Cardiac muscle cell (in vitro differentiated cells and primary cell): ENCODE data around the gene SIX3. TPM values are rescaled to one million over a fixed set of nuclear protein-coding genes. Genes with fewer than 3 reads are reported as not detected.

ENCODE experiments used
- DNase-seq, 2 donors: peaks; one replicate each; pipeline versions ENCODE4 v3.0.0 to v3.0.0-alpha.2; 2010 to 2017; ENCODE audit warnings: low read depth in 1 of 2, low spot score in 1 of 2
- H3K27ac ChIP-seq: fragments of 200-600 bp; sonication (generic); 2 replicates; pipeline ENCODE4 v1.5.1; 2016
- H3K27me3 ChIP-seq: fragments of 200-600 bp; sonication (generic); 2 replicates; pipeline ENCODE4 v1.6.0; 2016; ENCODE audit warnings: control low read depth
- H3K36me3 ChIP-seq: fragments of 200-600 bp; sonication (generic); 2 replicates; pipeline ENCODE4 v1.5.1; 2016; ENCODE audit warnings: control low read depth
- H3K4me1 ChIP-seq: fragments of 200-600 bp; sonication (generic); 2 replicates; pipeline ENCODE4 v1.8.1; 2017; ENCODE audit warnings: low read depth, mild to moderate bottlenecking, mixed run types
- H3K4me3 ChIP-seq: fragments of 200-600 bp; sonication (generic); 2 replicates; pipeline ENCODE4 v1.5.1; 2016; ENCODE audit warnings: mild to moderate bottlenecking
- H3K9me3 ChIP-seq: fragments of 200-600 bp; sonication (generic); 2 replicates; pipeline ENCODE4 v1.5.1; 2017; ENCODE audit warnings: low read depth, mild to moderate bottlenecking, control low read depth
- CTCF ChIP-seq: IDR thresholded peaks from 2 replicates; pipeline ENCODE4 v1.5.1; 2012; ENCODE audit warnings: low read depth, mild to moderate bottlenecking, low read length
- polyA plus RNA-seq: library from polyadenylated mRNA; unstranded; fragments of >200 nt; fragmentation: Nextera tagmentation; extraction: Ambion mirVana; gene quantifications from 2 replicates; pipeline ENCODE4 v1.2.1, GENCODE V29; 2016
- total RNA-seq: library from RNA; depleted of rRNA; stranded (reverse); fragments of >200 nt; gene quantifications from 2 replicates; pipeline ENCODE4 v1.2.3, GENCODE V29; 2016

SIX3 gene
- total and polyA plus RNA-seq, 2 experiments from 2014 or later = not detected

- no peaks in the 10 kb centered on the region for H3K4me1 ChIP-seq
- no peaks in the 10 kb centered on the region for H3K36me3 ChIP-seq
- H3K4me3 ChIP-seq = no peak overlapping the region
- no peak for TF ChIP-seq CTCF
- no peak for DNase-seq
- no peak overlapping the region for H3K27ac ChIP-seq
- no peaks in the 10 kb centered on the region for H3K9me3 ChIP-seq
- no peaks in the 10 kb centered on the region for H3K27me3 ChIP-seq
Measured at GRCh38 chr2:44980751-44981713, 39.5 kb downstream of the SIX3 start.

- H3K9me3 ChIP-seq = no peaks in the 10 kb centered on the region
- TF ChIP-seq CTCF = peak; percentile 84
Measured at GRCh38 chr2:44981714-44982108, 40.2 kb downstream of the SIX3 start.

GRCh38 chr2:44983836-44984604, 42.5 kb downstream of the SIX3 start:
- Histone ChIP-seq H3K4me1 (no peaks in the 10 kb centered on the region), H3K36me3 (no peaks in the 10 kb centered on the region), H3K27me3 (no peaks in the 10 kb centered on the region), H3K4me3 (no peak overlapping the region), H3K9me3 (no peaks in the 10 kb centered on the region), H3K27ac (no peak overlapping the region)
- TF ChIP-seq CTCF = no peak
- DNase-seq = no peak

More at GRCh38 chr2:44981714-44982108, 40.2 kb downstream of the SIX3 start:
- Histone ChIP-seq H3K4me1 (no peaks in the 10 kb centered on the region), H3K4me3 (no peak overlapping the region), H3K27ac (no peak overlapping the region), H3K36me3 (no peaks in the 10 kb centered on the region), H3K27me3 (no peaks in the 10 kb centered on the region)
- DNase-seq = peak; percentile 86 to 87

GRCh38 chr2:44989176-44989575, 47.7 kb downstream of the SIX3 start:
- no peak for TF ChIP-seq CTCF
- no peak overlapping the region for H3K27ac ChIP-seq
- H3K4me3 ChIP-seq = no peak overlapping the region
- H3K9me3 ChIP-seq = no peaks in the 10 kb centered on the region
- no peak for DNase-seq
- H3K27me3 ChIP-seq = peaks cover 13% of the 10 kb centered on the region
- H3K36me3 ChIP-seq = no peaks in the 10 kb centered on the region
- no peaks in the 10 kb centered on the region for H3K4me1 ChIP-seq

- no peak for DNase-seq
- Histone ChIP-seq H3K27me3 (peaks cover 65% of the 10 kb centered on the region), H3K36me3 (no peaks in the 10 kb centered on the region), H3K27ac (no peak overlapping the region), H3K4me1 (no peaks in the 10 kb centered on the region), H3K4me3 (no peak overlapping the region), H3K9me3 (no peaks in the 10 kb centered on the region)
- TF ChIP-seq CTCF = no peak
Measured at GRCh38 chr2:44994377-44994776, 52.9 kb downstream of the SIX3 start.

Other genes with a start within 250 kb of the SIX3 start
- gene SIX2, start 67.8 kb downstream of the SIX3 start, total RNA-seq = 0.63 and 0.89 TPM in 2 replicates
- gene SIX2, start 67.8 kb downstream of the SIX3 start, polyA plus RNA-seq = 0.78 and 1.0 TPM in 2 replicates